ENCODE results near the gene ARHGAP22.
A peak's percentile ranks its signal among the peaks of the same experiment; 100 is the strongest.

ARHGAP22 gene

DNA sequence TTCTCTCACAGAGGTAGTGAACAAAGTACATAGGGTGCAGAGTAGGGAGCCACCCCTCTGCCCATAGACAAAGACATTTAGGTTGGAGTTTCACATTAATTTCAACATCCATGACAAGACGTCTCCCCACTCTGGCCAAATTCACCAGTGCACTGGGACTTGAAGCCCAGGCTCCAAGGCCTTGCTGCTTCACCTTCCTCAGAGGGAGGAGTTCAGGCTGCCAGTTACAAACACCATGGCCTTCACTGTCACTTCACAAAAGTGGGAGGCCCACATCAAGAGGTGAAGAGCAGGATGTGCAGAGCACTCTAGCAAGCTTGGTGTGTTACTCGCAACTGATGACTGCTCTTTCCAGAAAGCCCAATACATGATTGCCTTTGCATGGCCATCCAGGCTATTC is 15.8 kb upstream of the ARHGAP22 start:
- H3K36me3 ChIP-seq (replicated peaks; ENCODE audit: insufficient read depth, low read length), result no peaks in the 10 kb centered on the region
- no peak overlapping the region for H3K9ac ChIP-seq (ENCODE audit: low read length)
- no peak overlapping the region for H3K27ac ChIP-seq (ENCODE audit: low read length)
- no peaks in the 10 kb centered on the region for H3K9me3 ChIP-seq (replicated peaks; ENCODE audit: insufficient read depth, low read length)
- no peaks in the 10 kb centered on the region for H3K79me2 ChIP-seq (ENCODE audit: low read length)
- TF ChIP-seq EZH2phosphoT487 (IDR thresholded peaks at IDR 0.05; ENCODE audit: low read length), result no peak
- TF ChIP-seq, protein P1, sequence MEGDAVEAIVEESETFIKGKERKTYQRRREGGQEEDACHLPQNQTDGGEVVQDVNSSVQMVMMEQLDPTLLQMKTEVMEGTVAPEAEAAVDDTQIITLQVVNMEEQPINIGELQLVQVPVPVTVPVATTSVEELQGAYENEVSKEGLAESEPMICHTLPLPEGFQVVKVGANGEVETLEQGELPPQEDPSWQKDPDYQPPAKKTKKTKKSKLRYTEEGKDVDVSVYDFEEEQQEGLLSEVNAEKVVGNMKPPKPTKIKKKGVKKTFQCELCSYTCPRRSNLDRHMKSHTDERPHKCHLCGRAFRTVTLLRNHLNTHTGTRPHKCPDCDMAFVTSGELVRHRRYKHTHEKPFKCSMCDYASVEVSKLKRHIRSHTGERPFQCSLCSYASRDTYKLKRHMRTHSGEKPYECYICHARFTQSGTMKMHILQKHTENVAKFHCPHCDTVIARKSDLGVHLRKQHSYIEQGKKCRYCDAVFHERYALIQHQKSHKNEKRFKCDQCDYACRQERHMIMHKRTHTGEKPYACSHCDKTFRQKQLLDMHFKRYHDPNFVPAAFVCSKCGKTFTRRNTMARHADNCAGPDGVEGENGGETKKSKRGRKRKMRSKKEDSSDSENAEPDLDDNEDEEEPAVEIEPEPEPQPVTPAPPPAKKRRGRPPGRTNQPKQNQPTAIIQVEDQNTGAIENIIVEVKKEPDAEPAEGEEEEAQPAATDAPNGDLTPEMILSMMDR (IDR thresholded peaks at IDR 0.05; ENCODE audit: low read length), result no peak
- TF ChIP-seq EZH2 (optimal IDR thresholded peaks at IDR 0.05; ENCODE audit: low read depth, low read length), result no peak
- H3K4me1 ChIP-seq (ENCODE audit: low read length), result no peaks in the 10 kb centered on the region
- H2AFZ ChIP-seq (ENCODE audit: low read length), result no peak overlapping the region
- H3F3A ChIP-seq (ENCODE audit: insufficient read depth, low read length), result no peaks in the 10 kb centered on the region
- no peak for DNase-seq
- no peak overlapping the region for H3K4me2 ChIP-seq (ENCODE audit: low read depth, low read length)
- no peaks in the 10 kb centered on the region for H3K27me3 ChIP-seq (replicated peaks; ENCODE audit: insufficient read depth, low read length)
- H3K4me3 ChIP-seq (ENCODE audit: low read length), result no peak overlapping the region
- H4K20me1 ChIP-seq (ENCODE audit: insufficient read depth, low read length), result no peaks in the 10 kb centered on the region
- H3K9me2 ChIP-seq (replicated peaks; ENCODE audit: insufficient read depth, low read length), result no peaks in the 10 kb centered on the region

DNA sequence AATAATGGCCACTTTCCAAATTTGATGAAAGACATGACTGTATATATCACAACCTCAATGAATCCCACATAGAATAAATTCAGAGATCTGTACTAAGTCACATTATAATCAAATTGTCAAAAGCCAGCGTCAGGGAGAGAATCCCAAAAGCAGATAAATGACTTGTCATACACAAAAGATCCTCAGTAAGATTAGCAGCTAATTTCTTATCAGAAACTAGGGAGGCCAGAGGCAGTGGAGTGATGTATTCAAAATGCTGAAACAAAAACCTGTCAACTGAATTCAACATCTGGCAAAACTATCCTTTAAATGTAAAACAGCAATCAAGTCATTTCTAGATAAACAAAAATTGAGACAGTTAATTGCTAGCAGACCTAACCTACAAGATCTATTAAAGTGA is 11.6 kb upstream of the ARHGAP22 start:
- Histone ChIP-seq H3K4me3 (ENCODE audit: low read length) (no peak overlapping the region), H4K20me1 (ENCODE audit: insufficient read depth, low read length) (no peaks in the 10 kb centered on the region), H3K9me2 (replicated peaks; ENCODE audit: insufficient read depth, low read length) (no peaks in the 10 kb centered on the region), H3F3A (ENCODE audit: insufficient read depth, low read length) (peaks cover 11% of the 10 kb centered on the region), H3K27me3 (replicated peaks; ENCODE audit: insufficient read depth, low read length) (no peaks in the 10 kb centered on the region), H3K9me3 (replicated peaks; ENCODE audit: insufficient read depth, low read length) (no peaks in the 10 kb centered on the region), H3K4me1 (ENCODE audit: low read length) (peaks cover 36% of the 10 kb centered on the region), H3K27ac (ENCODE audit: low read length) (no peak overlapping the region), H3K36me3 (replicated peaks; ENCODE audit: insufficient read depth, low read length) (no peaks in the 10 kb centered on the region), H3K79me2 (ENCODE audit: low read length) (no peaks in the 10 kb centered on the region), H3K4me2 (ENCODE audit: low read depth, low read length) (no peak overlapping the region), H3K9ac (ENCODE audit: low read length) (no peak overlapping the region), H2AFZ (ENCODE audit: low read length) (no peak overlapping the region)
- TF ChIP-seq, protein P1 (IDR thresholded peaks at IDR 0.05; ENCODE audit: low read length), result no peak
- no peak for TF ChIP-seq EZH2phosphoT487 (IDR thresholded peaks at IDR 0.05; ENCODE audit: low read length)
- TF ChIP-seq EZH2 (optimal IDR thresholded peaks at IDR 0.05; ENCODE audit: low read depth, low read length), result no peak
- no peak for DNase-seq

DNA sequence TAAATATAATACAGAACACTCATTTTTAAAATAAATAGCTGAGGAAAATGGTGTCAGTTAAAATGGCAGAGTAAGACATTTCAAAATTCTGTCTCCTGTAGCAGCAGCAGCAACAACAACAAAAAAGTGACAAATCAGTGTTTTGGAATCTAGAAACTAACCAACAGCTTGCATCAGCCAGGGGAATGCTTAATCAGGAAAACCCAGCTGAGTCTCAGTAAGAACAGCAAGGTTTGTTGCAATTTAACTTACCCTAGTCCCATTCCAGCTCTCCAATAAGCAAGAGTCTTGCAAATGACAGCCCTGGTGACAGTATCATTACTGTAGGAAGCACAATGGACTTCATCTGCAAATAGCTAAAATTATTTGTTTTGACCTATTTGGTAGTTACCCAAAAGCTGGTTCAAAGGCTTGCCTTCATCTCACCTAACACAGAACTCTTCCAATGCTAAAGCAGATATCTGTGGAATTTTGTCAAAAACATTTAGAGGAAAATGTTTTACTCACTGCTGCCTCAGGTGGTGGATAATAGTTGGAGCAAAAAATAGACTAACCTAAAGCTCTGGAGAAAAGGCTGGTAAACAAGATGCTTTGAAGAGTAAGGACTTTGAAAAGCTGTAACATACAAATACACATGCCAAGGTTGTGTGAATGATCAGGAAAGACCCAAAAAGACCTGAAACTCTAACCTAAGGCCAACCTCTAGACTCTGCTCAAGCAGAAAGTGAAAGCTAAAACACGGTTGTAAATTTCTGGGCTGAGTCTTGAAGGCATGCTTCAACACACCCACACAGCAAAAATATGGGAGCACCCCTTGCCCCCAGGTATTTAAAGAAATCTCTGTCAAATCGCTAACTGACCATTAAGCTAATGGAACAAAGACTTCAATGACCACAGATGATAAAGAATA is 9.9 kb upstream of the ARHGAP22 start:
- peaks cover 11% of the 10 kb centered on the region for H3F3A ChIP-seq (ENCODE audit: insufficient read depth, low read length)
- peak overlapping the region; percentile 69 for H3K4me2 ChIP-seq (ENCODE audit: low read depth, low read length)
- peak; percentile 65 for DNase-seq
- no peaks in the 10 kb centered on the region for H3K79me2 ChIP-seq (ENCODE audit: low read length)
- no peaks in the 10 kb centered on the region for H4K20me1 ChIP-seq (ENCODE audit: insufficient read depth, low read length)
- peak overlapping the region; percentile 14; the same call in 1 of the 2 replicates for H3K9ac ChIP-seq (ENCODE audit: low read length)
- no peaks in the 10 kb centered on the region for H3K27me3 ChIP-seq (replicated peaks; ENCODE audit: insufficient read depth, low read length)
- H3K36me3 ChIP-seq (replicated peaks; ENCODE audit: insufficient read depth, low read length), result no peaks in the 10 kb centered on the region
- peak overlapping the region; percentile 27 for H3K4me3 ChIP-seq (ENCODE audit: low read length)
- H3K4me1 ChIP-seq (ENCODE audit: low read length), result peaks cover 36% of the 10 kb centered on the region
- peak overlapping the region; percentile 57 for H3K27ac ChIP-seq (ENCODE audit: low read length)
- H3K9me3 ChIP-seq (replicated peaks; ENCODE audit: insufficient read depth, low read length), result no peaks in the 10 kb centered on the region
- no peaks in the 10 kb centered on the region for H3K9me2 ChIP-seq (replicated peaks; ENCODE audit: insufficient read depth, low read length)
- TF ChIP-seq, protein P1 (IDR thresholded peaks at IDR 0.05; ENCODE audit: low read length), result peak; percentile 61
- TF ChIP-seq EZH2 (optimal IDR thresholded peaks at IDR 0.05; ENCODE audit: low read depth, low read length), result no peak
- peak overlapping the region; percentile 24; the same call in 1 of the 2 replicates for H2AFZ ChIP-seq (ENCODE audit: low read length)

All from MM.1S (cell line).